Heart right ventricle (tissue), 16 donors: ENCODE data around the gene PRPF31. TPM values are rescaled to one million over a fixed set of nuclear protein-coding genes. Genes with fewer than 3 reads are reported as not detected.
"Not testable (repeated sequence)": the region's sequence is repeated elsewhere in the genome, so short reads cannot be mapped to it uniquely, and the experiment has no call there.

Experiments used
- ATAC-seq, 8 donors: fragments of 200-7000 bp; cut with Tn5 transposase; one replicate each; pipeline ENCODE4 v1.9.1; 2020; ENCODE audit warnings: mild to moderate bottlenecking in 8 of 8, moderate library complexity in 8 of 8, moderate number of reproducible peaks in 1 of 8
- DNase-seq, 2 donors: peaks; one replicate each; pipeline ENCODE4 v3.0.0-alpha.2; 2020
- H3K27ac ChIP-seq, 10 donors: fragments of 200-600 bp; sonication (generic) in 2 of 10; one replicate each; pipeline versions ENCODE4 v1.5.0 to v1.8.0; 2020 to 2022; ENCODE audit warnings: mild to moderate bottlenecking in 3 of 10
- H3K27me3 ChIP-seq, 7 donors: fragments of 200-600 bp; one replicate each; pipeline ENCODE4 v1.8.0; 2021 to 2022; ENCODE audit warnings: mild to moderate bottlenecking in 2 of 7
- H3K36me3 ChIP-seq, 9 donors: fragments of 200-600 bp; sonication (generic) in 1 of 9; one replicate each; pipeline versions ENCODE4 v1.5.0 to v1.8.0; 2020 to 2022; ENCODE audit warnings: mild to moderate bottlenecking in 2 of 9
- H3K4me1 ChIP-seq, 9 donors: fragments of 200-600 bp; sonication (generic) in 1 of 9; one replicate each; pipeline versions ENCODE4 v1.5.0 to v1.8.0; 2020 to 2022; ENCODE audit warnings: mild to moderate bottlenecking in 4 of 9
- H3K4me3 ChIP-seq, 10 donors: fragments of 200-600 bp; sonication (generic) in 2 of 10; one replicate each; pipeline versions ENCODE4 v1.5.0 to v1.8.0; 2020 to 2022; ENCODE audit warnings: mild to moderate bottlenecking in 7 of 10, moderate library complexity in 2 of 10
- H3K9me3 ChIP-seq, 11 donors: fragments of 200-600 bp in 10 of 11; sonication (generic) in 2 of 11; one replicate each; pipeline versions ENCODE4 v1.5.0 to v1.8.0; 2013 to 2022; ENCODE audit warnings: mild to moderate bottlenecking in 2 of 11, control low read depth in 1 of 11, moderate library complexity in 1 of 11
- CTCF ChIP-seq, 9 donors: fragments of 200-600 bp; sonication (generic) in 2 of 9; IDR thresholded peaks; one replicate each; pipeline versions ENCODE4 v1.5.0 to v1.8.0; 2021 to 2022; ENCODE audit warnings: antibody characterized with exemption in 9 of 9, mild to moderate bottlenecking in 5 of 9, moderate library complexity in 1 of 9
- WGBS, 2 donors: extraction: QIAGEN DNeasy Blood & Tissue Kit; methylation state at CpG; one replicate each; pipeline ENCODE4 v1.1.7; 2013; ENCODE audit warnings: inconsistent platforms in 1 of 2; 5-methylcytosine and 5-hydroxymethylcytosine counted together
- intact Hi-C, 10 donors: fragments of 100-400 bp; cut with DNase I; formaldehyde crosslinking; loops; one replicate each; pipeline versions ENCODE4 v1.11.1 to v1.14.2; 2022
- polyA plus RNA-seq, 2 donors: library from polyadenylated mRNA; stranded (reverse); fragments of 200-250 nt; gene quantifications; one replicate each; pipeline ENCODE4 v1.2.3, GENCODE V29; 2013
- total RNA-seq, 10 donors: library from RNA; stranded (reverse); fragmentation: NEBNext Ultra II Directional in 3 of 10; extraction: Animal tissue kit (Norgen Biotek cat#: 25700) in 3 of 10; gene quantifications; one replicate each; pipeline versions ENCODE4 v1.2.1 to v1.2.4, GENCODE V29; 2021 to 2023
- donor health status: Arrhythmogenic right ventricular cardiomyopathy.
- donor health status: ischemic (EF 13 %, LVEDD 7.1; RV severe dilation, severe dysfunction).
- donor health status: healthy with polysubstance abuse.
- donor health status: DM: no; HTN: yes; CAD: no.
- donor health status: DM: no; HTN: no; CAD: no.
- donor health status: ischemic (EF 25% LVEDD 6.9; RV normal size, moderate dysfunction).
- donor health status: ischemic (EF 25% LVEDD 5.7; RV mildly dilated, moderate dysfunction).
- donor health status: healthy.
- donor health status: DM: yes; HTN: yes; CAD: no.
- donor health status: Ischemic cardiomyopathy.
- donor health status: ischemic (EF 35%, LVEDD 5.7; RV mildly dilated, moderate dysfunction).
- donor health status: nonischemic (EF 11% LVEDD 7.7; RV severe dilation, severe dysfunction).
- donor health status: DM: yes; HTN: yes; CAD: no.
- donor health status: PGD.
- donor health status: ischemic (EF 29% LVEDD 5.4; RV normal size, mild dysfunction).
- donor health status: nonischemic (EF 23%, LVEDD 6.1; RV moderate dilation, normal function).

The PRPF31 gene
- total and polyA plus RNA-seq, 12 donors: 35.9 to 52.8 (median 43.4) TPM

- Histone ChIP-seq H3K4me1 (peaks cover 6 to 49% (median 28%) of the 10 kb centered on the region in 9 donors), H3K36me3 (no peaks in the 10 kb centered on the region), H3K4me3 (no peak overlapping the region), H3K9me3 (no peaks in the 10 kb centered on the region), H3K27me3 (peaks cover 0 to 31% (median 15%) of the 10 kb centered on the region in 7 donors), H3K27ac (no peak overlapping the region)
- intact Hi-C loops: loop anchor here in 2 of 10 donors (5.0 kb wide), 1 partner anchor 67 kb away; no protein-coding TSS in a partner anchor
- DNase-seq (no peak), ATAC-seq (no peak)
- no peak for TF ChIP-seq CTCF (IDR thresholded peaks at IDR 0.05)
- 86 to 89% methylated on average over 25 of the region's 25 CpGs for WGBS, 2 donors
These were observed 49.7 kb downstream of the PRPF31 start for GRCh38 chr19:54165222-54165621.

DNA sequence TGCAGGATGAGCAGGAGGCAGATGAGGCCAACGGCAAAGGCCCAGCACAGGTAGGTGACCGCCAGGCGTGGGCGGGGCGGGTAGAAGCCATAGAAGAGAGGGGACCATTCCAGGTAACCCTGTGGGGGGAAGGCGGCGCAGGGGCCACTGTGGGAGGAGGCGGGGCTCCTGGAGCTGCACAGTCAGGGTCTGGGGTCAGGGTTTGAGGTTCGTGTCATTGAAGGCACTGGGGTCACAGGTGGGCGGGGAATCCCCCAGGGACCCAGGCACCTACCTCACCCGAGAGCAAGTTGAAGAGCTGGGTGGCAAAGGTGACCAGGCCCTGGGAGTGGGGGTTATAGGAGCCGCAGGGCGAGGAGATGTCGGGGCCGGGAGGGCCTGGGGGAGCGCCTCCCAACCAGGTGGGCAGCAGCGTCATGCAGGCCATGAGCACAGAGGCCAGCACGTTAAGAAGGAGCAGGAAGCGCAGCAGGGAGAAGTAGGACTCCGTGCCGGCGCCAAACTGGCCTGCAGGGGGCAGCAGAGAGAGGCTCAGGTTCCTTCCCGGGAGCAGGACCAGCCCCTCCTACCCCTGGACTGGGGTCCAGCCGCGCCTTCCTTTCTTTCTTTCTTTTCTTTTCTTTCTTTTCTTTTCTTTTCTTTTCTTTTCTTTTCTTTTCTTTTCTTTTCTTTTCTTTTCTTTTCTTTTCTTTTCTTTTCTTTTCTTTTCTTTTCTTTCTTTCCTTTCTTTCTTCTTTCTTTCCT, 52.8 kb downstream of the PRPF31 start:
- intact Hi-C loops: loop anchor here in 8 of 10 donors (1.0 to 5.0 kb wide), 3 partner anchors 62 to 64 kb away; no protein-coding TSS in a partner anchor
- peaks cover 2 to 25% (median 11%) of the 10 kb centered on the region in 9 donors for H3K4me1 ChIP-seq
- H3K27ac ChIP-seq: no peak overlapping the region
- peak; percentile 79 to 93 (median 84) for TF ChIP-seq CTCF (IDR thresholded peaks at IDR 0.05)
- peak; percentile 92 to 96 for DNase-seq
- H3K4me3 ChIP-seq: no peak overlapping the region
- H3K27me3 ChIP-seq: peaks cover 0 to 43% (median 25%) of the 10 kb centered on the region in 7 donors
- ATAC-seq: peak; percentile 85 to 92 (median 89)
- no peaks in the 10 kb centered on the region for H3K36me3 ChIP-seq
- H3K9me3 ChIP-seq: no peaks in the 10 kb centered on the region
- 26 to 27% methylated on average over 25 of the region's 25 CpGs for WGBS, 2 donors

GRCh38 chr19:54169149-54169740, 53.7 kb downstream of the PRPF31 start:
- Histone ChIP-seq H3K27ac (no peak overlapping the region), H3K36me3 (no peaks in the 10 kb centered on the region), H3K27me3 (peaks cover 0 to 44% (median 24%) of the 10 kb centered on the region in 7 donors), H3K9me3 (no peaks in the 10 kb centered on the region), H3K4me3 (no peak overlapping the region), H3K4me1 (peaks cover 2 to 19% (median 11%) of the 10 kb centered on the region in 9 donors)
- no peak for TF ChIP-seq CTCF (IDR thresholded peaks at IDR 0.05)
- intact Hi-C loops: loop anchor here in 3 of 10 donors (2.0 to 5.0 kb wide), 2 partner anchors 62 to 63 kb away; no protein-coding TSS in a partner anchor
- 88 to 90% methylated on average over 20 to 21 of the region's 21 CpGs for WGBS, 2 donors
- DNase-seq (no peak), ATAC-seq (no peak)

DNA sequence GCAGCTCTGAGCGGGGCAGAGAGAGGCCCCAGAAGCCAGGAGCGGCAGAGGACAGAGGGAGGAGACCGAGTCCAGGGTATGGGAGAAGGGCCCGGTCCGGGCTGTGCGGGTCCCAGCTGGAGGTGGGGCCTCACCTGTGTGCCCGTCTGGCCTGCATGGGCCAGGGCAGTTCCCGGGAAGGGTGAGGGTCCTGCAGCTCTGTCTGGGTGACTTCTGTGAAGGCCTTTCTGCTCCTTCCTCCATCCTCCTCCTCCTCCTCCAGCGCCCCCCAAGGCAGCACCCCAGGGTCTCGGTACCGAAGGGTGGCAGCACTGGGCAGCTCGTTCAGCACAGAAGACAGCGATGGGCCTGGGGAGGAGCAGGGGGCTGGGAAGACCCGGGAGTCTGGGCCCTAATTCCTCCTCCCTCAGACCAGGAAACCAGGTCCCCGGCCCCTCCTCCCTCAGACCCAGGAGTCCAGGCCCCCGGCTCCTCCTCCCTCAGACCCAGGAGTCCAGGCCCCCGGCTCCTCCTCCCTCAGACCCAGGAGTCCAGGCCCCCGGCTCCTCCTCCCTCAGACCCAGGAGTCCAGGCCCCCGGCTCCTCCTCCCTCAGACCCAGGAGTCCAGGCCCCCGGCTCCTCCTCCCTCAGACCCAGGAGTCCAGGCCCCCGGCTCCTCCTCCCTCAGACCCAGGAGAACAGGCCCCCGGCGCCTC, 56.3 kb downstream of the PRPF31 start:
- not testable (repeated sequence) for H3K9me3 ChIP-seq, DNase-seq
- intact Hi-C loops: loop anchor here in 2 of 10 donors (2.0 to 5.0 kb wide), 2 partner anchors 59 to 60 kb away; no protein-coding TSS in a partner anchor

More for the DNA sequence above, 56.3 kb downstream of the PRPF31 start:
- Histone ChIP-seq H3K36me3 (peaks cover 0 to 12% (median 0%) of the 10 kb centered on the region in 9 donors), H3K4me1 (peaks cover 0 to 13% (median 6%) of the 10 kb centered on the region in 9 donors), H3K27ac (peak overlapping the region in 3 of 10 donors; percentile 19 to 72 (median 62)), H3K4me3 (peak overlapping the region in 6 of 10 donors; percentile 4 to 48 (median 12)), H3K27me3 (peaks cover 0 to 28% (median 15%) of the 10 kb centered on the region in 7 donors)
- ATAC-seq: not testable (repeated sequence)
- 70 to 79% methylated on average over 17 to 18 of the region's 23 CpGs for WGBS, 2 donors
